HG03039 (cell line): ENCODE measurements around the gene CRYBA4.

Experiments used
- ATAC-seq: cut with Tn5 transposase; IDR thresholded peaks from one replicate; pipeline ENCODE4 v1.9.1; 2021; ENCODE audit warnings: mild to moderate bottlenecking, moderate library complexity; ENCODE audit not compliant: unreplicated experiment

The CRYBA4 gene

GRCh38 chr22:26620197-26620596, 1.6 kb upstream of the CRYBA4 start:
- ATAC-seq, result no peak

DNA sequence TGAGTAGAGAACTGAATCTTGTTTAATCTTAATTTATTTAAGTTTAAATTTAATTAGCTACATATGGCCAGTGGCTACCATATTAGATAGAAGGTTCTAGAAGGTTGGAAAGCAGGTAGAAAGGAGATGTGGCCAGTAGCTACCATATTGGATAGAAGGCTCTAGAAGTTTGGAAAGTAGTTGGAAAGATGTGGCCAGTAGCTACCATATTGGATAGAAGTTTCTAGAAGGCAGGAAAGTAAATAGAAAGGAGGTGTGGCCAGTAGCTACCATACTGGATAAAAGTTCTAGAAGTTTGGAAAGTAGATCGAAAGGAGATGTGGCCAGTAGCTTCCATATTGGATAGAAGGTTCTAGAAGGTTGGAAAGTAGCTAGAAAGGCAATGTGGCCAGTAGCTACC, 2.2 kb downstream of the CRYBA4 start:
- ATAC-seq, result no peak

GRCh38 chr22:26624803-26625202, 3.0 kb downstream of the CRYBA4 start:
- ATAC-seq, result no peak

- ATAC-seq, result no peak
These were observed 8.4 kb downstream of the CRYBA4 start for GRCh38 chr22:26629988-26630761.

DNA sequence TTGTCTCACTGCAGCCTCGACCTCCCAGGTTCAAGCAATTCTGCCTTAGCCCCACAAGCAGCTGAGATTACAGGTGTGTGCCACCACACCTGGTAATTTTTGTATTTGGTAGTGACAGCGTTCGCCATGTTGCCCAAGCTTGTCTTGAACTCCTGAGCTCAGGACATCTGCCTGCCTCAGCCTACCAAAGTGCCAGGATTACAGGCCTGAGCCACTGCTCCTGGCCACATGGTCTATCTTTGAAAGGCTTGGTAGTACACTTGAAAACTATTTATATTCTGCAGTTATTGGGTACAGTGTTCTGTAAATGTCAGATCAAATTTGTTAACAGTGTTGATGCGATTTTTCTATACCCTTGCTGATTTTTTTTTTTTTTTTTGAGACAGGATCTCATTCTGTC, 9.5 kb downstream of the CRYBA4 start:
- no peak for ATAC-seq

DNA sequence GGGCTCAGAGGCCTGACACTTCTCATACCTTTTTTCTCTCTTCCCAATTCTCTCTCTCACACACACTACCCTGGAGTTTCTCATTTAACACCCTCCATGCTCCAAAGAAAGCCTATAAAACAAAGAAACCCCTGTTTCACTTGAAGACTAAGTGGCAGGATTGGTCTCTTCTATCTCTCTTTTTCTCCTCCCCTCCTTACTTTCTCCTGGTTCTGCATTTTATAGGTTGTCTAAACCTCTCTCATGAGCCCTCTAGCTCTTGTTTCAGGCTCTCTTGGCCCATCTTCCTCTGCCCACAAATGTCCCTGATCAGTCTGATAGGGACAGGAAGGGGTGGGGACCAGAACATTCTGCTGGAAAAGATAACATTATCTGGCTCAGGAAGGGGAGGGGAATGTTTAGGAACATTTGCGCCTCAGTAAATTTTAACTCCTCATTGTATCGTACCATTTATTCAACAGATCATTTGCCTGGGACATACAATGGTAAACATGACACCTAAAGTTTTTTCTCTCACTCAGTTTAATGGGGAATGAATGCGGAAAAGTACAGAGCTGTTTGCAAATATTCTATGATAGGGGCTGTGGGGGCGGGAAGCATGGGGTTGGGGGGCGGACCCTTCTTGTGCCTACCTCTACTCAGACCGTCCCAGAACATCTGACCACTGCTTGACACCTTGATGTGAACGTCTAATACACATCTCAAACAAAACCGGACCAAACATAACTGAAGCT, 10.8 kb downstream of the CRYBA4 start:
- no peak for ATAC-seq

GRCh38 chr22:26634189-26634588, 12.4 kb downstream of the CRYBA4 start:
- no peak for ATAC-seq

DNA sequence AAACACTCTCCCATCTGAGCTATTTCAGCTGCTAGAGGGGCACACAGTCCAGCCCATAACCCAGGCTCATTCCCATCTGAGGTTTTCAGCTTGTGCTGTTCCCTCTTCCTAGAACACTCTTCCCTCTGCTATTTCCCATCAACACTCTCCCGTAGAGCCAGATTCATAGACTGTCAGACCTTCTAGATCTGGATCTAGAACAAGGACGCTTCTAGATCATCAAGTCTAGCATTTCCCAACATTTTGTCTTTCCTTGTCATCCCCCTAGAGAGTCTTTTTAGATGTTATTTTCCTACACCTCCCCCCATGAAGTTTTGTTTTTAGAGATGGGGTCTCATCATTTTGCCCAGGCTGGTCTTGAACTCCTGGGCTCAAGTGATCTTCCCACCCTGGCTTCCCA, 13.4 kb downstream of the CRYBA4 start:
- ATAC-seq, result no peak

DNA sequence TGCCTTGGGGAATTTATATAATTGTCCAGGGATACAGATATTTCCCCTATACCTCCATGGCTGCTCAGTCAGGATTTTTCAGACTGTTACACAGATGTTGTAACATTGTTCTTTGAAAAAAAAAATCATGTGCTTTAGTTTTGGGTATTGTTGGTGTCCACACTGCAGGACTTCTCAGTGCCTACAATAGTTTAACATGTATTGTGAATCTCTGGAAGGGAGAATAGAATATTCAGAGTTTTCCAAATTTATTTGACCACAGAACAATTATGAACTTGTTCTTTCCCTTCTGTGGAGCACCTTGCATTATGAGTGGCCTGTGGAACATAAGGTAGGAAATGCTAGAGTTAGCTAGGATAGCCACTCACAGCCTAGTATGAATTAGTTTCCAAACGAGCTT, 14.5 kb downstream of the CRYBA4 start:
- ATAC-seq, result no peak

GRCh38 chr22:26642465-26643417, 21.0 kb downstream of the CRYBA4 start:
- no peak for ATAC-seq

- no peak for ATAC-seq
These were observed 21.8 kb downstream of the CRYBA4 start for GRCh38 chr22:26643418-26644100.

DNA sequence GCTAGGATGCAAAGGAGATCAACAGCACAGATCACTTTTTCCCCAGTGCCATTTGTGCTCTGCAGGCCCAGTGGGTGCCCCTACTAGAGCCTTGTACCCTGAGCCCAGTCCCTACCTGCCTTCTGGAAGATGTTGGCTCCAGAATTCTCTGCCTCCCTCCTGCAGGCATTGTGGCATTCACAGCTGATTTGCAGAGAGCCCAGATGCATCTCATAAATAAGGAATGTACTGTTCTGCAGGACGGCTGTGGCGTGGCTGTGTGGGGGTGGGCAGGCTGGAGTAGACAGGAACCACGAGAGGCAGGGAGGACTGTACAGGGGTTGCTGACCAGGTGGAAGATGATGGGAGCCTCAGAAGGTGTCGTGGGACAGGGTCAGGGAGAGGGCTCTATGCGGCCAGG, 24.4 kb downstream of the CRYBA4 start:
- no peak for ATAC-seq

- no peak for ATAC-seq
These were observed 26.3 kb downstream of the CRYBA4 start for GRCh38 chr22:26648011-26648497.

- ATAC-seq, result no peak
These were observed 27.0 kb downstream of the CRYBA4 start for GRCh38 chr22:26648528-26649388.

DNA sequence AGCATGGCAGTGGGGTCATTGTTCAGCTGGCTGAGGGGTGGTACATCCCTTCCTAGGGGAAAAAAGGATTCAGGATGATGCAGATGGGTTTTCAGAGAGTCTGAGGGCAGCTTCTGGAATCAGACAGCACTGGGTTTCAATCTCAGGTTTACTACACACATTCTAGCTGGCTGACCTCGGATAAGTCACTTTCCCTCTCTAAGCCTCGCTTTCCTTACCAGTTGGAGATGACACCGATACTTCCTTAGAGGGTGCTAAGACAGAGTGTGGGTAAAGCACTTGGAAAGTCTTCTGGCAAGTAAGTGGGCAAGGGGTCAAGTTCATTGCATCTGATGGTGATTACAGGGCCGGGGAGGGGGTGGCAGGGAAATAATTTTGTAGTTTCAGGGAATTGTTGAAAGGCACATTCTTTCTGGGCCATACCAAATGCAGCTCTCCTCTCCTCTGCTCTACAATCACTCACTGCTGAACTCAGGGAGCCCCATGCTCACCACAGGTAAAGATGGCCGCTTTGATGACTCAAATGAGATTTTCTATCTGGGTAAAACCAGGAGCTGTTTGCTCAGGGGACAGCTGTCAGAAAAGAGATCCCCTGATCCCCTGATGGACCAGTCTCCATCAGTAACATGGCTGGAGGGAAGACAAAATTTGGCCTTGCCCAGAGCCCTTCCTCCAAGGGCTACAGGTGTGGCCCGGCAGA, 29.1 kb downstream of the CRYBA4 start:
- ATAC-seq, result no peak

DNA sequence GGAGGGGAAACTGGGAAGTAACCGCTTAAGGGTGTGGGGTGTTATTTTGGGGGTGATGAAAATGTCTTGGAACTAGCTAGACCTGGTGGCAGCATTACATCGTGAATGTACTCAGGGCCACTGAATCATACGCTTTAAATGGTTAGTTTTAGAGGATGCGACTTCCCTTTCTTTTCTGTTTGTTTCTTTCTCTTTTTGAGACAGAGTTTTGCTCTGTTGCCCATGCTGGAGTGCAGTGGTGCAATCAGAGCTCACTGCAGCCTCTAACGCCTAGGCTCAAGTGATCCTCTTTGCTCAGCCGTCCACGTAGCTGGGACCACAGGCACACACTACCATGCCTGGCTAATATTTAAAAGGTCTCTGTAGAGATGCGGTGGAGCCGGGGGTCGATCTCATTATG, 30.1 kb downstream of the CRYBA4 start:
- ATAC-seq, result no peak

- ATAC-seq, result no peak
These were observed 35.4 kb downstream of the CRYBA4 start, which contains the start of gene MIAT for GRCh38 chr22:26656891-26657851. TSS of gene MIAT (plus strand) at chr22:26657588.

- ATAC-seq, result no peak
These were observed 36.4 kb downstream of the CRYBA4 start for GRCh38 chr22:26658161-26658560.
